Esophagus muscularis mucosa (tissue), 4 donors: Measurements from ENCODE around the gene KLHL9.

Source experiments
- EP300 ChIP-seq: sonication (generic); formaldehyde crosslinking; IDR thresholded peaks from one replicate; pipeline ENCODE4 v1.6.1; 2017; ENCODE audit warnings: antibody characterized with exemption
- POLR2A ChIP-seq: fragments of 450-650 bp; IDR thresholded peaks from one replicate; pipeline ENCODE4 v1.6.1; 2017; ENCODE audit warnings: antibody characterized with exemption, moderate library complexity, mild to moderate bottlenecking, low read depth
- TF ChIP-seq, protein P1 (sequence below), 3 experiments: fragments of 200-600 bp in 2 of 3; fragments of 450-650 bp in 1 of 3; sonication (generic) in 2 of 3; IDR thresholded peaks; one replicate each; pipeline ENCODE4 v1.5.1; 2017 to 2019; ENCODE audit warnings: antibody characterized with exemption in 3 of 3, mild to moderate bottlenecking in 2 of 3, moderate library complexity in 1 of 3

GRCh38 chr9:21357479-21358460 is 22.6 kb upstream of the KLHL9 start:
- no peak for TF ChIP-seq POLR2A
- TF ChIP-seq, protein P1, sequence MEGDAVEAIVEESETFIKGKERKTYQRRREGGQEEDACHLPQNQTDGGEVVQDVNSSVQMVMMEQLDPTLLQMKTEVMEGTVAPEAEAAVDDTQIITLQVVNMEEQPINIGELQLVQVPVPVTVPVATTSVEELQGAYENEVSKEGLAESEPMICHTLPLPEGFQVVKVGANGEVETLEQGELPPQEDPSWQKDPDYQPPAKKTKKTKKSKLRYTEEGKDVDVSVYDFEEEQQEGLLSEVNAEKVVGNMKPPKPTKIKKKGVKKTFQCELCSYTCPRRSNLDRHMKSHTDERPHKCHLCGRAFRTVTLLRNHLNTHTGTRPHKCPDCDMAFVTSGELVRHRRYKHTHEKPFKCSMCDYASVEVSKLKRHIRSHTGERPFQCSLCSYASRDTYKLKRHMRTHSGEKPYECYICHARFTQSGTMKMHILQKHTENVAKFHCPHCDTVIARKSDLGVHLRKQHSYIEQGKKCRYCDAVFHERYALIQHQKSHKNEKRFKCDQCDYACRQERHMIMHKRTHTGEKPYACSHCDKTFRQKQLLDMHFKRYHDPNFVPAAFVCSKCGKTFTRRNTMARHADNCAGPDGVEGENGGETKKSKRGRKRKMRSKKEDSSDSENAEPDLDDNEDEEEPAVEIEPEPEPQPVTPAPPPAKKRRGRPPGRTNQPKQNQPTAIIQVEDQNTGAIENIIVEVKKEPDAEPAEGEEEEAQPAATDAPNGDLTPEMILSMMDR (IDR thresholded peaks at IDR 0.05), result no peak
- TF ChIP-seq EP300, result no peak
